HCT116 (cell line): ENCODE data around the gene PFKFB3.

Source experiments
- CEBPB ChIP-seq: IDR thresholded peaks from 2 replicates; pipeline ENCODE4 v1.6.1; 2012; ENCODE audit warnings: low read depth
- EGR1 ChIP-seq: IDR thresholded peaks from 2 replicates; pipeline ENCODE4 v1.6.1; 2012; ENCODE audit warnings: low read depth
- ELF1 ChIP-seq: IDR thresholded peaks from 2 replicates; pipeline ENCODE4 v1.6.1; 2012; ENCODE audit warnings: low read depth, borderline replicate concordance
- EZH2 ChIP-seq: fragments of 200-600 bp; sonication (generic); IDR thresholded peaks from 2 replicates; pipeline ENCODE4 v1.6.1; 2017; ENCODE audit warnings: antibody characterized with exemption, mixed run types
- FOSL1 ChIP-seq: IDR thresholded peaks from 2 replicates; pipeline ENCODE4 v1.6.1; 2012; ENCODE audit warnings: low read depth
- JUND ChIP-seq: IDR thresholded peaks from 2 replicates; pipeline ENCODE4 v1.6.1; 2012
- POLR2AphosphoS5 ChIP-seq: IDR thresholded peaks from 2 replicates; pipeline ENCODE4 v1.6.1; 2011; ENCODE audit warnings: mild to moderate bottlenecking, low read depth, low read length, moderate library complexity
- SP1 ChIP-seq: IDR thresholded peaks from 2 replicates; pipeline ENCODE4 v1.6.1; 2012; ENCODE audit warnings: low read depth
- ZFX ChIP-seq: fragments of 450-650 bp; IDR thresholded peaks from 2 replicates; pipeline ENCODE4 v1.6.1; 2017
- TF ChIP-seq, protein P1 (sequence below), 3 experiments: fragments of 200-600 bp in 1 of 3; sonication (generic) in 1 of 3; IDR thresholded peaks in 2 of 3; conservative IDR thresholded peaks in 1 of 3; 2 replicates each; pipeline ENCODE4 v1.5.1; 2012 to 2017; ENCODE audit warnings: low read depth in 2 of 3, low read length in 2 of 3, antibody characterized with exemption in 1 of 3, borderline replicate concordance in 1 of 3, control low read depth in 1 of 3, mild to moderate bottlenecking in 1 of 3, mixed read lengths in 1 of 3, mixed run types in 1 of 3, moderate library complexity in 1 of 3; ENCODE audit not compliant: insufficient read depth in 1 of 3
- TF ChIP-seq, protein P2 (sequence below): IDR thresholded peaks from 2 replicates; pipeline ENCODE4 v1.6.1; 2012

DNA sequence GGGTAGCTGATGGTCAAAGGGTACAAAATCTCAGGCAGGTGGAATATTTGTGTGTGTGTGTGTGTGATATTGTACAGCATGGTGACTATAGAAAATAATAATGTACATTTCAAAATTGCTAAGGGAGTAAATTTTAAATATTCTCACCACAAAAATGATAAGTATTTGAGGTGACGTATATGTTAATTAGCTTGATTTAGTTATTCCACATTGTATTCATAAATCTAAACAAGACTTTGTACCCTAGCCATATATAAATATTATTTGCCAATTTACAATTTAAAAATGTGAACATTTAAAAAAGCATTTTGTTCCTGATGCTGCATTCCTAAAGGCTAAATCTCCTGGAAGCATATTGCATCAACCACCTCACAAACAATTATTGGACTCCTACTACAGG lies 47.0 kb downstream of the PFKFB3 start:
- TF ChIP-seq, protein P1, sequence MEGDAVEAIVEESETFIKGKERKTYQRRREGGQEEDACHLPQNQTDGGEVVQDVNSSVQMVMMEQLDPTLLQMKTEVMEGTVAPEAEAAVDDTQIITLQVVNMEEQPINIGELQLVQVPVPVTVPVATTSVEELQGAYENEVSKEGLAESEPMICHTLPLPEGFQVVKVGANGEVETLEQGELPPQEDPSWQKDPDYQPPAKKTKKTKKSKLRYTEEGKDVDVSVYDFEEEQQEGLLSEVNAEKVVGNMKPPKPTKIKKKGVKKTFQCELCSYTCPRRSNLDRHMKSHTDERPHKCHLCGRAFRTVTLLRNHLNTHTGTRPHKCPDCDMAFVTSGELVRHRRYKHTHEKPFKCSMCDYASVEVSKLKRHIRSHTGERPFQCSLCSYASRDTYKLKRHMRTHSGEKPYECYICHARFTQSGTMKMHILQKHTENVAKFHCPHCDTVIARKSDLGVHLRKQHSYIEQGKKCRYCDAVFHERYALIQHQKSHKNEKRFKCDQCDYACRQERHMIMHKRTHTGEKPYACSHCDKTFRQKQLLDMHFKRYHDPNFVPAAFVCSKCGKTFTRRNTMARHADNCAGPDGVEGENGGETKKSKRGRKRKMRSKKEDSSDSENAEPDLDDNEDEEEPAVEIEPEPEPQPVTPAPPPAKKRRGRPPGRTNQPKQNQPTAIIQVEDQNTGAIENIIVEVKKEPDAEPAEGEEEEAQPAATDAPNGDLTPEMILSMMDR (IDR thresholded peaks at IDR 0.05 in 2 of 3, conservative IDR thresholded peaks at IDR 0.05 in 1 of 3; ENCODE audit: borderline replicate concordance in 1 of 3, insufficient read depth in 1 of 3, low read depth in 2 of 3, low read length in 2 of 3), result no peak
- TF ChIP-seq ZFX (no peak), FOSL1 (no peak), EZH2 (no peak), JUND (no peak), EGR1 (no peak), SP1 (no peak), ELF1 (no peak), POLR2AphosphoS5 (no peak), CEBPB (no peak)
- TF ChIP-seq, protein P2, sequence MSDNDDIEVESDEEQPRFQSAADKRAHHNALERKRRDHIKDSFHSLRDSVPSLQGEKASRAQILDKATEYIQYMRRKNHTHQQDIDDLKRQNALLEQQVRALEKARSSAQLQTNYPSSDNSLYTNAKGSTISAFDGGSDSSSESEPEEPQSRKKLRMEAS, result no peak
